Breast epithelium (tissue), 4 donors: Measurements from ENCODE around the gene HELZ. TPM values are rescaled to one million over a fixed set of nuclear protein-coding genes. Genes with fewer than 3 reads are reported as not detected.
A peak's percentile ranks its signal among the peaks of the same experiment; 100 is the strongest.

Experiments used
- DNase-seq, 2 donors: peaks; one replicate each; pipeline ENCODE4 v3.0.0-alpha.2; 2019; ENCODE audit warnings: low spot score in 2 of 2
- H3K27ac ChIP-seq, 2 donors: fragments of 200-600 bp; sonication (generic) in 1 of 2; one replicate each; pipeline ENCODE4 v1.5.1; 2016 to 2019; ENCODE audit warnings: mild to moderate bottlenecking in 1 of 2
- H3K27me3 ChIP-seq, 2 donors: fragments of 200-600 bp; sonication (generic) in 1 of 2; one replicate each; pipeline versions ENCODE4 v1.5.1 to v1.6.0; 2017 to 2019; ENCODE audit warnings: control low read depth in 1 of 2, mild to moderate bottlenecking in 1 of 2
- H3K36me3 ChIP-seq: fragments of 200-600 bp; one replicate; pipeline ENCODE4 v1.5.1; 2019
- H3K4me1 ChIP-seq, 2 donors: fragments of 200-600 bp; sonication (generic); one replicate each; pipeline ENCODE4 v1.5.1; 2016 to 2019; ENCODE audit warnings: control low read depth in 1 of 2
- H3K4me3 ChIP-seq, 3 donors: fragments of 200-600 bp; sonication (generic); 1 replicate in 2 of 3; 2 replicates in 1 of 3; pipeline ENCODE4 v1.5.1; 2016 to 2019; ENCODE audit warnings: mild to moderate bottlenecking in 3 of 3, moderate library complexity in 2 of 3
- H3K9me3 ChIP-seq, 2 donors: fragments of 200-600 bp; sonication (generic) in 1 of 2; one replicate each; pipeline ENCODE4 v1.5.1; 2016 to 2019; ENCODE audit warnings: control low read depth in 1 of 2
- POLR2A ChIP-seq: fragments of 450-650 bp; IDR thresholded peaks from one replicate; pipeline ENCODE4 v1.6.1; 2016; ENCODE audit warnings: antibody characterized with exemption, mild to moderate bottlenecking, moderate library complexity
- POLR2AphosphoS5 ChIP-seq, 3 donors: sonication (generic); formaldehyde crosslinking; IDR thresholded peaks; one replicate each; pipeline ENCODE4 v1.6.1; 2017; ENCODE audit warnings: antibody characterized with exemption in 3 of 3
- intact Hi-C: fragments of 100-400 bp; cut with DNase I; formaldehyde crosslinking; loops from one replicate; pipeline ENCODE4 v1.15.1; 2023; ENCODE audit warnings: low total_unique reads
- total RNA-seq, 3 donors: library from RNA; depleted of rRNA; stranded (reverse); fragments of >200 nt; gene quantifications; one replicate each; pipeline ENCODE4 v1.1.0, GENCODE V29; 2016
- TF ChIP-seq, protein P1 (sequence below), 3 donors: fragments of 450-650 bp; IDR thresholded peaks; one replicate each; pipeline ENCODE4 v1.5.1; 2016 to 2017; ENCODE audit warnings: antibody characterized with exemption in 3 of 3, mild to moderate bottlenecking in 3 of 3, moderate library complexity in 3 of 3

The HELZ gene, protein sequence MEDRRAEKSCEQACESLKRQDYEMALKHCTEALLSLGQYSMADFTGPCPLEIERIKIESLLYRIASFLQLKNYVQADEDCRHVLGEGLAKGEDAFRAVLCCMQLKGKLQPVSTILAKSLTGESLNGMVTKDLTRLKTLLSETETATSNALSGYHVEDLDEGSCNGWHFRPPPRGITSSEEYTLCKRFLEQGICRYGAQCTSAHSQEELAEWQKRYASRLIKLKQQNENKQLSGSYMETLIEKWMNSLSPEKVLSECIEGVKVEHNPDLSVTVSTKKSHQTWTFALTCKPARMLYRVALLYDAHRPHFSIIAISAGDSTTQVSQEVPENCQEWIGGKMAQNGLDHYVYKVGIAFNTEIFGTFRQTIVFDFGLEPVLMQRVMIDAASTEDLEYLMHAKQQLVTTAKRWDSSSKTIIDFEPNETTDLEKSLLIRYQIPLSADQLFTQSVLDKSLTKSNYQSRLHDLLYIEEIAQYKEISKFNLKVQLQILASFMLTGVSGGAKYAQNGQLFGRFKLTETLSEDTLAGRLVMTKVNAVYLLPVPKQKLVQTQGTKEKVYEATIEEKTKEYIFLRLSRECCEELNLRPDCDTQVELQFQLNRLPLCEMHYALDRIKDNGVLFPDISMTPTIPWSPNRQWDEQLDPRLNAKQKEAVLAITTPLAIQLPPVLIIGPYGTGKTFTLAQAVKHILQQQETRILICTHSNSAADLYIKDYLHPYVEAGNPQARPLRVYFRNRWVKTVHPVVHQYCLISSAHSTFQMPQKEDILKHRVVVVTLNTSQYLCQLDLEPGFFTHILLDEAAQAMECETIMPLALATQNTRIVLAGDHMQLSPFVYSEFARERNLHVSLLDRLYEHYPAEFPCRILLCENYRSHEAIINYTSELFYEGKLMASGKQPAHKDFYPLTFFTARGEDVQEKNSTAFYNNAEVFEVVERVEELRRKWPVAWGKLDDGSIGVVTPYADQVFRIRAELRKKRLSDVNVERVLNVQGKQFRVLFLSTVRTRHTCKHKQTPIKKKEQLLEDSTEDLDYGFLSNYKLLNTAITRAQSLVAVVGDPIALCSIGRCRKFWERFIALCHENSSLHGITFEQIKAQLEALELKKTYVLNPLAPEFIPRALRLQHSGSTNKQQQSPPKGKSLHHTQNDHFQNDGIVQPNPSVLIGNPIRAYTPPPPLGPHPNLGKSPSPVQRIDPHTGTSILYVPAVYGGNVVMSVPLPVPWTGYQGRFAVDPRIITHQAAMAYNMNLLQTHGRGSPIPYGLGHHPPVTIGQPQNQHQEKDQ (N-terminal part only)
- total RNA-seq, result 100 to 1,000 TPM in 1 of 3 donors, 10 to 100 TPM in 2; 66.5 to 104 (median 79.8) TPM

DNA sequence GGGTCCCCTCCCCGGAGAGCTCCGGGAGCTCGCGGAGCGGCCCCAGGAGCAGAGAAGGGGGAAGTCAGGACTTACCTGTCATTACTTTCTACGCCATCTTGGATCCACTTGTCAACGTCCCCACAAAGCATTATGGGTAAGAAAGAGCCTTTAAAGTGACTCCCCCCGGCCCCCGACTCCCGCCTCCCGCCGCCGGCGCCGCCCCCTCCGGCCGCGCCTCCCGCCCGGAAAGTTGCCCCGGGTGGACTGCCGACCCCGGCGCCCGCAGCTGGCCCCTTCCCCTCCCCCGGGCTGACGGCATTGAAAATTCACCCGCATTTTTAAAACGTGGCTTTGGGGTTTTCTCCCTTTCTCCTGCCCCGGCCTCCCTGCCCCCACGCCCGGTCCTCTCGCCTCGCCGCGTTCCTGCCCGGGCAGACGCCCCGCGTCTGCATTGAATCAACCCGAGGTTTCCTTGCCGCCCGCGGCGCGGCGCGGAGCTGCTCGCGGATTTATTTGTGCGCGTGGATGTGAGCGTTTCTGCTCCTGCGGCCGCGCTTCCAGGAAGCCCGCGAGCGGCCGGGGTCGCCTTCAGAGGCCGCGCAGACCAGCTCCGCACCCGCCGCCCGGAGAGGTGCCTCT is at the start of gene HELZ:
TSS of gene HELZ (minus strand) at position 124 of the 621 bp plus-strand sequence. CDS start 26,392 bp downstream, outside the sequence.
- intact Hi-C loops, result no loop called here
- peaks cover 0 to 4% of the 10 kb centered on the region in 2 donors for H3K4me1 ChIP-seq

GRCh38 chr17:67293251-67294203 is 48.5 kb upstream of the HELZ start:
- no peaks in the 10 kb centered on the region for H3K27me3 ChIP-seq
- no peak overlapping the region for H3K4me3 ChIP-seq
- DNase-seq, result peak in 1 of 2 donors; percentile 54
- H3K36me3 ChIP-seq, result no peaks in the 10 kb centered on the region
- intact Hi-C loops, result no loop called here
- TF ChIP-seq, protein P1, sequence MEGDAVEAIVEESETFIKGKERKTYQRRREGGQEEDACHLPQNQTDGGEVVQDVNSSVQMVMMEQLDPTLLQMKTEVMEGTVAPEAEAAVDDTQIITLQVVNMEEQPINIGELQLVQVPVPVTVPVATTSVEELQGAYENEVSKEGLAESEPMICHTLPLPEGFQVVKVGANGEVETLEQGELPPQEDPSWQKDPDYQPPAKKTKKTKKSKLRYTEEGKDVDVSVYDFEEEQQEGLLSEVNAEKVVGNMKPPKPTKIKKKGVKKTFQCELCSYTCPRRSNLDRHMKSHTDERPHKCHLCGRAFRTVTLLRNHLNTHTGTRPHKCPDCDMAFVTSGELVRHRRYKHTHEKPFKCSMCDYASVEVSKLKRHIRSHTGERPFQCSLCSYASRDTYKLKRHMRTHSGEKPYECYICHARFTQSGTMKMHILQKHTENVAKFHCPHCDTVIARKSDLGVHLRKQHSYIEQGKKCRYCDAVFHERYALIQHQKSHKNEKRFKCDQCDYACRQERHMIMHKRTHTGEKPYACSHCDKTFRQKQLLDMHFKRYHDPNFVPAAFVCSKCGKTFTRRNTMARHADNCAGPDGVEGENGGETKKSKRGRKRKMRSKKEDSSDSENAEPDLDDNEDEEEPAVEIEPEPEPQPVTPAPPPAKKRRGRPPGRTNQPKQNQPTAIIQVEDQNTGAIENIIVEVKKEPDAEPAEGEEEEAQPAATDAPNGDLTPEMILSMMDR (IDR thresholded peaks at IDR 0.05), result peak in 2 of 3 donors; percentile 38 to 65
- no peak for TF ChIP-seq POLR2A
- H3K27ac ChIP-seq, result no peak overlapping the region
- no peaks in the 10 kb centered on the region for H3K9me3 ChIP-seq
- H3K4me1 ChIP-seq, result no peaks in the 10 kb centered on the region

More for the DNA sequence above, at the start of gene HELZ:
- Histone ChIP-seq H3K36me3 (no peaks in the 10 kb centered on the region), H3K27ac (peak within 1 kb of the TSS; percentile 93 to 96), H3K9me3 (no peaks in the 10 kb centered on the region), H3K4me3 (peak within 1 kb of the TSS; percentile 86 to 99 (median 98)), H3K27me3 (no peaks in the 10 kb centered on the region)
- peak in 1 of 3 donors; percentile 33 for TF ChIP-seq POLR2AphosphoS5 (IDR thresholded peaks at IDR 0.05)
- TF ChIP-seq, protein P1 (IDR thresholded peaks at IDR 0.05), result no peak
- DNase-seq, result peak; percentile 41 to 54

GRCh38 chr17:67290711-67291291 is 45.8 kb upstream of the HELZ start:
- Histone ChIP-seq H3K27ac (peak overlapping the region in 1 of 2 donors; percentile 25), H3K9me3 (no peaks in the 10 kb centered on the region), H3K36me3 (no peaks in the 10 kb centered on the region), H3K4me3 (no peak overlapping the region), H3K27me3 (no peaks in the 10 kb centered on the region), H3K4me1 (no peaks in the 10 kb centered on the region)
- TF ChIP-seq POLR2A (no peak), POLR2AphosphoS5 (IDR thresholded peaks at IDR 0.05) (no peak)
- intact Hi-C loops, result no loop called here
- DNase-seq, result no peak

- intact Hi-C loops, result no loop called here
- TF ChIP-seq POLR2A (no peak), POLR2AphosphoS5 (IDR thresholded peaks at IDR 0.05) (no peak)
- TF ChIP-seq, protein P1 (IDR thresholded peaks at IDR 0.05), result no peak
These were observed 45.2 kb upstream of the HELZ start for GRCh38 chr17:67290244-67290643.

More at GRCh38 chr17:67290244-67290643, 45.2 kb upstream of the HELZ start:
- H3K4me3 ChIP-seq, result no peak overlapping the region
- no peaks in the 10 kb centered on the region for H3K27me3 ChIP-seq
- H3K4me1 ChIP-seq, result no peaks in the 10 kb centered on the region
- no peaks in the 10 kb centered on the region for H3K9me3 ChIP-seq
- H3K36me3 ChIP-seq, result no peaks in the 10 kb centered on the region
- no peak overlapping the region for H3K27ac ChIP-seq
- DNase-seq, result no peak
